ENCODE data around the gene STK38L.
A peak's percentile ranks its signal among the peaks of the same experiment; 100 is the strongest.

The STK38L gene

DNA sequence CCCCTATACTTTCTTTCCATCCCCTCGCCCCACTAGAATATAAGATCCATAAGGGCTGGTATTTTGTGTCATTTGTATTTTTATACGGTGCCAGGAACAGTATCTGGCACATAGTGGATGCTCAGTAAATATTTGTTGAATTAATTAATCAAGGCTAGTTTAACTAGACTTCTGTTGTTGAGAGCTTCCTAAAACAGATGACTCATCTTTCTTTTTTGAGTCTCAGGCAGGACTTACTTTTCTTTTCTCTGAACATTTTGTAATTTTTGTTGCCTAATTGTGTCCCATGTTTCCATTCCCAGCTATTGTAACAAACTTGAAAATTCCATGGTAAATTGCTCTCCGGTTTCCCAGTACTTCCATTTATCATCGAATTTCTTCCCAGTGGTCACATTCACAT is 16.7 kb downstream of the STK38L start:
- no peaks in the 10 kb centered on the region for H3K4me1 Mint-ChIP-seq
- no peaks in the 10 kb centered on the region for H3K9me3 Mint-ChIP-seq
- peaks cover 19% of the 10 kb centered on the region for H3K36me3 Mint-ChIP-seq (ENCODE audit: low read depth)
- no peaks in the 10 kb centered on the region for H3K27me3 Mint-ChIP-seq (ENCODE audit: low read depth)
- TF ChIP-seq, protein P1, sequence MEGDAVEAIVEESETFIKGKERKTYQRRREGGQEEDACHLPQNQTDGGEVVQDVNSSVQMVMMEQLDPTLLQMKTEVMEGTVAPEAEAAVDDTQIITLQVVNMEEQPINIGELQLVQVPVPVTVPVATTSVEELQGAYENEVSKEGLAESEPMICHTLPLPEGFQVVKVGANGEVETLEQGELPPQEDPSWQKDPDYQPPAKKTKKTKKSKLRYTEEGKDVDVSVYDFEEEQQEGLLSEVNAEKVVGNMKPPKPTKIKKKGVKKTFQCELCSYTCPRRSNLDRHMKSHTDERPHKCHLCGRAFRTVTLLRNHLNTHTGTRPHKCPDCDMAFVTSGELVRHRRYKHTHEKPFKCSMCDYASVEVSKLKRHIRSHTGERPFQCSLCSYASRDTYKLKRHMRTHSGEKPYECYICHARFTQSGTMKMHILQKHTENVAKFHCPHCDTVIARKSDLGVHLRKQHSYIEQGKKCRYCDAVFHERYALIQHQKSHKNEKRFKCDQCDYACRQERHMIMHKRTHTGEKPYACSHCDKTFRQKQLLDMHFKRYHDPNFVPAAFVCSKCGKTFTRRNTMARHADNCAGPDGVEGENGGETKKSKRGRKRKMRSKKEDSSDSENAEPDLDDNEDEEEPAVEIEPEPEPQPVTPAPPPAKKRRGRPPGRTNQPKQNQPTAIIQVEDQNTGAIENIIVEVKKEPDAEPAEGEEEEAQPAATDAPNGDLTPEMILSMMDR (IDR thresholded peaks at IDR 0.05; ENCODE audit: unreplicated experiment in 3 of 3) = no peak
- peak overlapping the region in 1 of 3 experiments; percentile 6 for H3K27ac Mint-ChIP-seq
- no peak overlapping the region for H3K4me3 Mint-ChIP-seq

DNA sequence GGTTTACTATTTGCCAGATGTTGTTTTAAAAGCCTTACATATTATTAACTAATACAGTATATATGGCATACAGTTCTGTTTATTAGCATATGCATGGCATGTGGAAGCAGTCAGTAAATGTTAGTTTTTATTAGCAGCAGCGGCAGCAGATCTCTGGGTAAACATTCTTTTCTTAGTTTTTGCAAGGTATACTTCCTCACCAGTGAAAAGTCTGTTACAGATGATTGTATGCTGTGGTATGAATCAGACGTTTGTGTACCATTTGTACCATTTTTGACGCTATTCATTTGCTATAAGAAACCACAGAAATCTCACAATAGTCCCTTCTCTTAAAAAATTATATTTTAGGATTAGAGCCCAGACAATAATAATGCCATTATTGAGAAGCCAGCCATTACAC is 17.8 kb downstream of the STK38L start:
- no peak overlapping the region for H3K27ac Mint-ChIP-seq
- TF ChIP-seq, protein P1 (IDR thresholded peaks at IDR 0.05; ENCODE audit: unreplicated experiment in 3 of 3) = no peak
- H3K36me3 Mint-ChIP-seq (ENCODE audit: low read depth) = peaks cover 15% of the 10 kb centered on the region
- no peaks in the 10 kb centered on the region for H3K27me3 Mint-ChIP-seq (ENCODE audit: low read depth)
- H3K9me3 Mint-ChIP-seq = peaks cover 3% of the 10 kb centered on the region
- H3K4me1 Mint-ChIP-seq = no peaks in the 10 kb centered on the region
- no peak overlapping the region for H3K4me3 Mint-ChIP-seq

DNA sequence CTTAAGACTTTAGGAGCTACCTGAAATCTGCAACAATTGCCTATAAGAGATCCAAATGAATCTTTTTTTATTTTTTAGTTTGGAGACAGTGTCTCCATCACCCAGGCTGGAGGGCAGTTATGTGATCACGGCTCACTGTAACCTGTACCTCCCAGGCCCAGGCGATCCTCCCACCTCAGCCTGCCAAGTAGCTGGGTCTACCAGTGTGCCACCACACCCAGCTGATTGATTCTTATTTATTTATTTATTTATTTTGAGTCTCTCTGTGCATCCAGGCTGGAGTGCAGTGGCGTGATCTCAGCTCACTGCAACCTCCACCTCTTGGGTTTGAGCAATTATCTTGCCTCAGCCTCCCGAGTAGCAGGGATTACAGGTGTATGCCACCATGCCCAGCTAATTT is 26.1 kb downstream of the STK38L start:
- Mint-ChIP-seq H3K4me1 (peaks cover 18% of the 10 kb centered on the region), H3K27me3 (ENCODE audit: low read depth) (no peaks in the 10 kb centered on the region), H3K9me3 (peaks cover 14% of the 10 kb centered on the region), H3K36me3 (ENCODE audit: low read depth) (peaks cover 23% of the 10 kb centered on the region), H3K27ac (no peak overlapping the region), H3K4me3 (no peak overlapping the region)
- TF ChIP-seq, protein P1 (IDR thresholded peaks at IDR 0.05; ENCODE audit: unreplicated experiment in 3 of 3) = no peak

DNA sequence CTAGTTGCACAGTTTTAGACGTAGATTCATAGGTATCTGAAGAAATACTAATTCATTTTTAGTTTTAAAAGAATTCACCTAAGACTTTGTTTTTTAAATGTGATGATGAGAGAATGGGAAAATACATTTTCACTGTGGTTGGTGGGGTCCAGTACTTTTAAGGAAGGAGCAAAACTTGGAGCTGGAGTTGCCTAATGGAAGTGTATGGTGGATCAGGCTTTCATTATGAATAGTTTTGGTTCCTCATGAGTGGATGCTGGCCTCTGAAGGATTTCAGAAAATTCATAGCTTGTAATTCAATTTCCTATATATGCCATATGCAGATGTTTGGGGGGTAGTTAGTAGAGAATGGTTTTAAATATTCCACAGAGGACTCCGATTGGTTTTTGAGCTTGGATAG is 27.1 kb downstream of the STK38L start:
- Mint-ChIP-seq H3K4me1 (peaks cover 18% of the 10 kb centered on the region), H3K27me3 (ENCODE audit: low read depth) (no peaks in the 10 kb centered on the region), H3K4me3 (no peak overlapping the region), H3K27ac (no peak overlapping the region), H3K36me3 (ENCODE audit: low read depth) (peaks cover 21% of the 10 kb centered on the region), H3K9me3 (peaks cover 14% of the 10 kb centered on the region)
- TF ChIP-seq, protein P1 (IDR thresholded peaks at IDR 0.05; ENCODE audit: unreplicated experiment in 3 of 3) = no peak

DNA sequence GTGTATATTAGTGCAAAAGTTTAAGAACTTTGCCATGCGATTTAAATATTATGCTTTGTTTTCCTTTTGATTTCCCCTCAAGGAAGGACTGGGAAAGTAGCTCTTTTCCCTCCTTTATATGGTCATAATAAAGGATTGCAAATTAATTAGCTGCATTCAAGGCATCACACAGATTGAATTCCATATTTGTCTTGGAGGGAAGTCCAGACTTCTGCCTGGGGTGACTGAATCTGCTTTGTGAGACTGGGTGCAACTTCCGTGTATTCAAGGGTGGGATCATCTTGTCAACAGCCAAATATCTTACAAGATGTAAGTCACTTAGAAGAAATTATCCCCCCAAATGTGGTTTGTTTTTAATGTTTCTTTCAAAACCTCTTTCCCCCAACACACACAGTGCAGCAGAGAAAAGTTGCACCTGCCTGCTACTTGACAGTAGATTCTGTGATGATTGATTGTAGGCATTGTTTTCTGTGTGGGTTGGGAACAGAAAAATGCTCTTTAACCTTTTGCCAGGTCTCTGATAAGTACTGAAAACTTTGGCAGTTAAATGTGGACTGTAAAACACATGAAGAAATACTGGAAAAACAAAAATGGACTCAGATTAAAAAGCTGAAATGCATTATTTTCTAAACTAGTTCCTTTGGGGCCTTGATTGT is 28.4 kb downstream of the STK38L start:
- Mint-ChIP-seq H3K4me1 (peaks cover 23% of the 10 kb centered on the region), H3K9me3 (peaks cover 8% of the 10 kb centered on the region), H3K36me3 (ENCODE audit: low read depth) (peaks cover 13% of the 10 kb centered on the region), H3K27me3 (ENCODE audit: low read depth) (no peaks in the 10 kb centered on the region), H3K4me3 (no peak overlapping the region), H3K27ac (no peak overlapping the region)
- TF ChIP-seq, protein P1 (IDR thresholded peaks at IDR 0.05; ENCODE audit: unreplicated experiment in 3 of 3) = no peak

DNA sequence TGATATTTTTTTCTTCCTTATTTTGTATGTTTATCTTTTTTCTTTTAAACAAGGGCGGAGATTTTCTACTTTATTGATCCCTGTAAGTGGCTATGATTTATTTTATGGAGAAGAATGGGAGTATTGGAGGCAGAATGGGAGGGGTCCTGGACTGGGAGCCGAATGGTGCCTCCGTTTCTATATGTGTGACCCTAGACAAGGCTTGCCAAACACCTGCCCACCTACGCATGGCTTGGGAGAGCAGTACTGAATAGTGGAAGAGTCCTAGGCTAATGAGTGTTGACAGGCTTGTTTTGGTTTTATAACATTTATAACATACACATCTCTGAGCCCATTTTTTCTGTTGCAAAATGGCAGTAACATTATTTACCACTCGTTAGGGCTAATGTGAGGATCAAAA is 29.0 kb downstream of the STK38L start:
- Mint-ChIP-seq H3K4me1 (peaks cover 28% of the 10 kb centered on the region), H3K27me3 (ENCODE audit: low read depth) (no peaks in the 10 kb centered on the region), H3K27ac (no peak overlapping the region), H3K9me3 (peaks cover 2% of the 10 kb centered on the region), H3K36me3 (ENCODE audit: low read depth) (peaks cover 7% of the 10 kb centered on the region), H3K4me3 (no peak overlapping the region)
- TF ChIP-seq, protein P1 (IDR thresholded peaks at IDR 0.05; ENCODE audit: unreplicated experiment in 3 of 3) = no peak

Data from nephron (organoid).